IMR-90 (cell line): ENCODE data around the gene PDGFC. TPM values are rescaled to one million over a fixed set of nuclear protein-coding genes. Genes with fewer than 3 reads are reported as not detected.
A peak's percentile ranks its signal among the peaks of the same experiment; 100 is the strongest.

Source experiments
- ATAC-seq: fragments of 200-7000 bp; cut with Tn5 transposase; 2 replicates; pipeline ENCODE4 v1.9.1; 2020; ENCODE audit warnings: low read depth, mild to moderate bottlenecking, moderate library complexity
- BruUV-seq: library from RNA; stranded (reverse); fragments of 400-500 nt; replicated peaks from 2 replicates; lab custom pipeline; 2021; lab: Mats Ljungman, UMichigan
- CTCF ChIA-PET: fragments of 300-600 bp; formaldehyde crosslinking; extraction: SDS; loops from one replicate; lab custom pipeline; 2021; ENCODE audit warnings: antibody characterized with exemption; lab: Yijun Ruan, JAX
- POLR2A ChIA-PET: fragments of 300-600 bp; sonication (Branson Sonifier 250); formaldehyde crosslinking; loops from one replicate; lab custom pipeline; 2022; ENCODE audit warnings: antibody characterized with exemption; ENCODE audit not compliant: unreplicated experiment; lab: Charles Lee
- DNase-seq: peaks from one replicate; pipeline ENCODE4 v3.0.0; 2013
- H2AFZ ChIP-seq: replicated peaks from 2 replicates; pipeline ENCODE3; 2013; ENCODE audit warnings: low read length, mild to moderate bottlenecking; ENCODE audit not compliant: poor library complexity
- H2AK5ac ChIP-seq: 2 replicates; pipeline ENCODE4 v1.6.1; 2013; ENCODE audit warnings: low read depth, low read length, inconsistent platforms
- H2AK9ac ChIP-seq: replicated peaks from 2 replicates; pipeline ENCODE3; 2013; ENCODE audit warnings: mild to moderate bottlenecking, low read depth, low read length, moderate library complexity; ENCODE audit not compliant: poor library complexity
- H2BK120ac ChIP-seq: 2 replicates; pipeline ENCODE4 v1.6.1; 2013; ENCODE audit warnings: low read depth, low read length, inconsistent platforms
- H2BK15ac ChIP-seq: 3 replicates; pipeline ENCODE4 v1.6.1; 2013; ENCODE audit warnings: low read depth, low read length, inconsistent platforms
- H2BK20ac ChIP-seq: 2 replicates; pipeline ENCODE4 v1.6.1; 2013; ENCODE audit warnings: low read depth, mild to moderate bottlenecking, inconsistent platforms, low read length, moderate library complexity
- H2BK5ac ChIP-seq: 2 replicates; pipeline ENCODE4 v1.6.1; 2013; ENCODE audit warnings: mild to moderate bottlenecking, low read depth, low read length, inconsistent platforms; ENCODE audit not compliant: poor library complexity, severe bottlenecking
- H3K14ac ChIP-seq: replicated peaks from 2 replicates; pipeline ENCODE4 v1.6.1; 2013; ENCODE audit warnings: low read depth, low read length, inconsistent platforms
- H3K18ac ChIP-seq: 2 replicates; pipeline ENCODE4 v1.6.1; 2013; ENCODE audit warnings: low read depth, low read length, control low read depth
- H3K23ac ChIP-seq: 2 replicates; pipeline ENCODE4 v1.6.1; 2013; ENCODE audit warnings: low read depth, low read length, inconsistent platforms
- H3K27ac ChIP-seq: 2 replicates; pipeline ENCODE4 v1.5.1; 2013; ENCODE audit warnings: mild to moderate bottlenecking, control low read depth, low read length; ENCODE audit not compliant: insufficient read depth
- H3K27me3 ChIP-seq: 2 replicates; pipeline ENCODE4 v1.6.1; 2013; ENCODE audit warnings: low read length; ENCODE audit not compliant: control insufficient read depth, insufficient read depth
- H3K36me3 ChIP-seq: 2 replicates; pipeline ENCODE4 v1.6.1; 2013; ENCODE audit warnings: low read length, mixed read lengths; ENCODE audit not compliant: control insufficient read depth, insufficient read depth
- H3K4ac ChIP-seq: 2 replicates; pipeline ENCODE4 v1.6.1; 2013; ENCODE audit warnings: low read depth, low read length, inconsistent platforms
- H3K4me1 ChIP-seq: 2 replicates; pipeline ENCODE4 v1.6.1; 2013; ENCODE audit warnings: low read length, mixed read lengths; ENCODE audit not compliant: control insufficient read depth, insufficient read depth
- H3K4me2 ChIP-seq: 2 replicates; pipeline ENCODE4 v1.6.1; 2013; ENCODE audit warnings: low read depth, mild to moderate bottlenecking, control low read depth, low read length, moderate library complexity
- H3K4me3 ChIP-seq: 2 replicates; pipeline ENCODE4 v1.5.1; 2013; ENCODE audit warnings: low read depth, mild to moderate bottlenecking, control low read depth, low read length, moderate library complexity; ENCODE audit not compliant: insufficient read depth
- H3K56ac ChIP-seq: 2 replicates; pipeline ENCODE4 v1.6.1; 2013; ENCODE audit warnings: low read length, inconsistent platforms; ENCODE audit not compliant: insufficient read depth; ENCODE audit errors: extremely low read depth
- H3K79me1 ChIP-seq, 2 experiments: 2 replicates each; pipeline ENCODE4 v1.6.1; 2013; ENCODE audit warnings: low read length in 2 of 2, inconsistent platforms in 1 of 2, low read depth in 1 of 2
- H3K9ac ChIP-seq: 2 replicates; pipeline ENCODE4 v1.6.1; 2013; ENCODE audit warnings: low read depth, low read length, control low read depth
- H3K9me1 ChIP-seq: 2 replicates; pipeline ENCODE4 v1.6.1; 2013; ENCODE audit warnings: low read length, inconsistent platforms; ENCODE audit not compliant: insufficient read depth
- H3K9me3 ChIP-seq: 2 replicates; pipeline ENCODE4 v1.6.1; 2013; ENCODE audit warnings: low read length; ENCODE audit not compliant: control insufficient read depth, insufficient read depth
- H4K20me1 ChIP-seq: 2 replicates; pipeline ENCODE4 v1.6.1; 2013; ENCODE audit warnings: low read length, inconsistent platforms; ENCODE audit not compliant: insufficient read depth
- H4K5ac ChIP-seq: 2 replicates; pipeline ENCODE4 v1.6.1; 2013; ENCODE audit warnings: mild to moderate bottlenecking, low read depth, low read length, control low read depth
- H4K8ac ChIP-seq, 2 experiments: 2 replicates each; pipeline ENCODE4 v1.6.1; 2013; ENCODE audit warnings: low read depth in 2 of 2, low read length in 2 of 2, control low read depth in 1 of 2, inconsistent platforms in 1 of 2
- H4K91ac ChIP-seq: 2 replicates; pipeline ENCODE4 v1.6.1; 2013; ENCODE audit warnings: low read depth, low read length, inconsistent platforms; ENCODE audit not compliant: insufficient read depth
- BHLHE40 ChIP-seq: fragments of 150-350 bp; IDR thresholded peaks from 2 replicates; pipeline ENCODE4 v1.6.1; 2016; ENCODE audit warnings: mild to moderate bottlenecking, low read depth, low read length
- CEBPB ChIP-seq: IDR thresholded peaks from 2 replicates; pipeline ENCODE4 v1.6.1; 2012; ENCODE audit warnings: low read depth, low read length, improper control_type of control experiment
- CHD1 ChIP-seq: IDR thresholded peaks from 2 replicates; pipeline ENCODE4 v1.6.1; 2012; ENCODE audit warnings: low read depth, low read length, improper control_type of control experiment
- FOS ChIP-seq: fragments of 150-350 bp; IDR thresholded peaks from 2 replicates; pipeline ENCODE4 v1.6.1; 2016; ENCODE audit warnings: low read depth, low read length
- MAFK ChIP-seq: IDR thresholded peaks from 2 replicates; pipeline ENCODE4 v1.6.1; 2012; ENCODE audit warnings: low read depth, low read length, improper control_type of control experiment
- MAZ ChIP-seq: IDR thresholded peaks from 2 replicates; pipeline ENCODE4 v1.6.1; 2012; ENCODE audit warnings: low read depth, mild to moderate bottlenecking, low read length, improper control_type of control experiment, moderate library complexity, borderline replicate concordance
- MXI1 ChIP-seq: IDR thresholded peaks from 2 replicates; pipeline ENCODE4 v1.6.1; 2012; ENCODE audit warnings: low read depth, mild to moderate bottlenecking, low read length, moderate library complexity, borderline replicate concordance
- NFE2L2 ChIP-seq: fragments of 150-350 bp; IDR thresholded peaks from 2 replicates; pipeline ENCODE4 v1.6.1; 2016; ENCODE audit warnings: low read depth, mild to moderate bottlenecking, low read length
- POLR2A ChIP-seq: IDR thresholded peaks from 2 replicates; pipeline ENCODE4 v1.6.1; 2012; ENCODE audit warnings: mild to moderate bottlenecking, low read depth, low read length
- RAD21 ChIP-seq: IDR thresholded peaks from 2 replicates; pipeline ENCODE4 v1.6.1; 2012; ENCODE audit warnings: low read length, improper control_type of control experiment
- RCOR1 ChIP-seq: IDR thresholded peaks from 2 replicates; pipeline ENCODE4 v1.6.1; 2012; ENCODE audit warnings: mild to moderate bottlenecking, low read length, improper control_type of control experiment; ENCODE audit not compliant: insufficient replicate concordance
- RFX5 ChIP-seq: IDR thresholded peaks from 2 replicates; pipeline ENCODE4 v1.8.0; 2012; ENCODE audit warnings: low read depth, mild to moderate bottlenecking, low read length, moderate library complexity
- SMC3 ChIP-seq: fragments of 150-350 bp; IDR thresholded peaks from 2 replicates; pipeline ENCODE4 v1.6.1; 2016; ENCODE audit warnings: low read depth, mild to moderate bottlenecking, antibody characterized with exemption, low read length, moderate library complexity
- USF2 ChIP-seq: fragments of 150-350 bp; IDR thresholded peaks from 2 replicates; pipeline ENCODE4 v1.6.1; 2017; ENCODE audit warnings: mild to moderate bottlenecking, antibody characterized with exemption, low read length, low read depth
- WGBS, 2 experiments: methylation state at CpG; one replicate each; pipeline versions ENCODE4 v1.1.5 to v1.1.7; 2013; ENCODE audit warnings: missing lambda C conversion rate in 2 of 2; ENCODE audit not compliant: insufficient read length in 1 of 2; ENCODE audit errors: extremely low coverage in 2 of 2; 5-methylcytosine and 5-hydroxymethylcytosine counted together
- dilution Hi-C: fragments of 300-500 bp; cut with HindIII; formaldehyde crosslinking; loops from one replicate; pipeline ENCODE4 v1.14.3; 2018; ENCODE audit warnings: low sequenced_read_pairs; ENCODE audit not compliant: unreplicated experiment
- in situ Hi-C: fragments of 300-500 bp; cut with MboI; formaldehyde crosslinking; loops from 3 replicates; pipeline ENCODE4 v1.14.3; 2019; ENCODE audit warnings: low sequenced_read_pairs, inconsistent platforms, mixed read lengths
- intact Hi-C: fragments of 100-400 bp; cut with micrococcal nuclease; formaldehyde crosslinking; loops from 2 replicates; pipeline ENCODE4 v1.10.0; 2022
- polyA plus RNA-seq, 3 experiments: library from polyadenylated mRNA; depleted of rRNA; stranded (reverse); fragments of >200 nt; gene quantifications; 2 replicates each; pipeline ENCODE4 v1.2.3, GENCODE V29; 2012; ENCODE audit warnings: low replicate concordance in 1 of 3
- total RNA-seq: library from RNA; depleted of rRNA; stranded (reverse); fragments of >200 nt; gene quantifications from 2 replicates; pipeline ENCODE4 v1.2.3, GENCODE V29; 2012
- TF ChIP-seq, protein P1 (sequence below): conservative IDR thresholded peaks from 2 replicates; pipeline ENCODE4 v1.5.1; 2012; ENCODE audit warnings: mild to moderate bottlenecking, low read depth, low read length, improper control_type of control experiment
- TF ChIP-seq, protein P2 (sequence below): fragments of 150-350 bp; IDR thresholded peaks from 2 replicates; pipeline ENCODE4 v1.6.1; 2016; ENCODE audit warnings: low read depth, mild to moderate bottlenecking, low read length, moderate library complexity, borderline replicate concordance

Gene PDGFC
- total and polyA plus RNA-seq, 2 of the 4 experiments (the other 2 are of a cell fraction) = 19.8 to 90.7 TPM

DNA sequence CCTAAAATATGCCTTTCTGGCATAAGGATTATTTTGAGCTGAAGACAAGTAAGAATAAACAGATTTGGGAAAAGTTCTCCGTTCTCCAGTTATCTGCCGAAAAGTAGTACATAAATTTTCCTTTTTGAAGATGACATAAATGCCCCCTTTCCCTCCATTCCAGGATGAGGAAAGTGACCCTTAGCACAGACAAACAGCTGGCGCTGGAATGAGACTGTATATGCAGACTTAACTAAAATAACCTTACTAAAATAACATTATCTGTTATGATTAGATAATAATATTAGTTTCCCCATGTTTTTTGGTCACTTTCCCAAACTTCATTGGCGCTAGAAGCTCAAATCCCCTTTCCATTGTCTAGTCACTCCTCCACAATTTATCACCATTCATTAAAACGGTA lies 21.5 kb downstream of the PDGFC start:
- no peak overlapping the region for H3K14ac ChIP-seq
- peaks cover 8% of the 10 kb centered on the region; the same call in 1 of the 2 replicates for H4K20me1 ChIP-seq
- dilution Hi-C loops = no loop called here
- H2BK15ac ChIP-seq = 0 out of 3 replicates have a peak overlapping the region, but pooled peaks have one; percentile 33
- no peak overlapping the region for H3K18ac ChIP-seq
- no peaks in the 10 kb centered on the region; the same call in 1 of the 2 replicates for H3K36me3 ChIP-seq
- H2BK5ac ChIP-seq = peak overlapping the region; percentile 61
- H3K56ac ChIP-seq = no peak overlapping the region
- H2AFZ ChIP-seq = no peak overlapping the region
- H3K9me1 ChIP-seq = peaks cover 7% of the 10 kb centered on the region; the same call in 1 of the 2 replicates
- H3K23ac ChIP-seq = no peak overlapping the region
- peaks cover 13 to 36% of the 10 kb centered on the region in 2 experiments; a peak in 3 of 4 replicates for H3K79me1 ChIP-seq
- in situ Hi-C loops = loop anchor here (25.0 kb wide), 1 partner anchor 988 kb away; the partner anchor contains the start of gene CTSO
- H3K9ac ChIP-seq = no peak overlapping the region
- no peak overlapping the region for H2BK120ac ChIP-seq
- peaks cover 16% of the 10 kb centered on the region for H3K4me1 ChIP-seq
- H4K8ac ChIP-seq = no peak overlapping the region
- BruUV-seq = no TSS peak
- no peak for ATAC-seq
- no peaks in the 10 kb centered on the region for H3K27me3 ChIP-seq
- H2AK9ac ChIP-seq = no peak overlapping the region
- no peak overlapping the region for H3K4ac ChIP-seq
- no peak overlapping the region for H3K4me3 ChIP-seq
- H4K5ac ChIP-seq = no peak overlapping the region
- H3K4me2 ChIP-seq = no peak overlapping the region
- CTCF ChIA-PET = interaction anchor here (0.6 kb wide), 1 partner anchor 1122 kb away, joined by 3 read pairs; no protein-coding TSS in a partner anchor
- no peak overlapping the region for H3K27ac ChIP-seq
- WGBS, 2 experiments = no CpG with 5 or more reads among the region's 5 CpGs
- DNase-seq = no peak
- TF ChIP-seq, protein P1, sequence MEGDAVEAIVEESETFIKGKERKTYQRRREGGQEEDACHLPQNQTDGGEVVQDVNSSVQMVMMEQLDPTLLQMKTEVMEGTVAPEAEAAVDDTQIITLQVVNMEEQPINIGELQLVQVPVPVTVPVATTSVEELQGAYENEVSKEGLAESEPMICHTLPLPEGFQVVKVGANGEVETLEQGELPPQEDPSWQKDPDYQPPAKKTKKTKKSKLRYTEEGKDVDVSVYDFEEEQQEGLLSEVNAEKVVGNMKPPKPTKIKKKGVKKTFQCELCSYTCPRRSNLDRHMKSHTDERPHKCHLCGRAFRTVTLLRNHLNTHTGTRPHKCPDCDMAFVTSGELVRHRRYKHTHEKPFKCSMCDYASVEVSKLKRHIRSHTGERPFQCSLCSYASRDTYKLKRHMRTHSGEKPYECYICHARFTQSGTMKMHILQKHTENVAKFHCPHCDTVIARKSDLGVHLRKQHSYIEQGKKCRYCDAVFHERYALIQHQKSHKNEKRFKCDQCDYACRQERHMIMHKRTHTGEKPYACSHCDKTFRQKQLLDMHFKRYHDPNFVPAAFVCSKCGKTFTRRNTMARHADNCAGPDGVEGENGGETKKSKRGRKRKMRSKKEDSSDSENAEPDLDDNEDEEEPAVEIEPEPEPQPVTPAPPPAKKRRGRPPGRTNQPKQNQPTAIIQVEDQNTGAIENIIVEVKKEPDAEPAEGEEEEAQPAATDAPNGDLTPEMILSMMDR = no peak
- TF ChIP-seq MAFK (no peak), CHD1 (no peak), CEBPB (no peak), RAD21 (no peak), FOS (no peak), MXI1 (no peak), NFE2L2 (no peak), RCOR1 (no peak), MAZ (no peak), BHLHE40 (no peak), USF2 (no peak), SMC3 (no peak), RFX5 (no peak), POLR2A (no peak)
- TF ChIP-seq, protein P2, sequence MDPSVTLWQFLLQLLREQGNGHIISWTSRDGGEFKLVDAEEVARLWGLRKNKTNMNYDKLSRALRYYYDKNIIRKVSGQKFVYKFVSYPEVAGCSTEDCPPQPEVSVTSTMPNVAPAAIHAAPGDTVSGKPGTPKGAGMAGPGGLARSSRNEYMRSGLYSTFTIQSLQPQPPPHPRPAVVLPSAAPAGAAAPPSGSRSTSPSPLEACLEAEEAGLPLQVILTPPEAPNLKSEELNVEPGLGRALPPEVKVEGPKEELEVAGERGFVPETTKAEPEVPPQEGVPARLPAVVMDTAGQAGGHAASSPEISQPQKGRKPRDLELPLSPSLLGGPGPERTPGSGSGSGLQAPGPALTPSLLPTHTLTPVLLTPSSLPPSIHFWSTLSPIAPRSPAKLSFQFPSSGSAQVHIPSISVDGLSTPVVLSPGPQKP = no peak
- POLR2A ChIA-PET = no interaction called here
- intact Hi-C loops = no loop called here
- H4K91ac ChIP-seq = no peak overlapping the region
- H2AK5ac ChIP-seq = no peak overlapping the region
- H3K9me3 ChIP-seq = no peaks in the 10 kb centered on the region
- H2BK20ac ChIP-seq = no peak overlapping the region
